ENCODE data around the gene THTPA.

DNA sequence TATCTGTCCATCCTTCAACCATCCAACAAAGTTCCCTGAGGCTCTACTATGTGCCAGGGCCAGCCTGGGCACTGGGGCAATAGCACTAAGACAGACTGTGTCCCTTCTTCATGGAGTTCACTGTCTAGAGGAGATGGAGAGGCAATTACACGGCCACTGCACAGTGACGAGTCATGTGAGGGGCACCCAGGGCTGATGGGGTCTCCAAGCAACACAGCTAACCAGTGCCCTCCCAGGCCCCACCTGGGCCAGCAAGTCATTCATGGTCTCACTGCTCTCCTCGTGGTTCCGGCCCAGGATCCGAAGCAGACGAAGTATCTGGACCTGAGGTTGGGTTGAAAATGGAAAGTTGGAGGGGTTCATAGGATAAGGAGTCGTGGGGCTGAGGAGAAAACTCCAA is 8.8 kb downstream of the THTPA start:
- TF ChIP-seq, protein P1, sequence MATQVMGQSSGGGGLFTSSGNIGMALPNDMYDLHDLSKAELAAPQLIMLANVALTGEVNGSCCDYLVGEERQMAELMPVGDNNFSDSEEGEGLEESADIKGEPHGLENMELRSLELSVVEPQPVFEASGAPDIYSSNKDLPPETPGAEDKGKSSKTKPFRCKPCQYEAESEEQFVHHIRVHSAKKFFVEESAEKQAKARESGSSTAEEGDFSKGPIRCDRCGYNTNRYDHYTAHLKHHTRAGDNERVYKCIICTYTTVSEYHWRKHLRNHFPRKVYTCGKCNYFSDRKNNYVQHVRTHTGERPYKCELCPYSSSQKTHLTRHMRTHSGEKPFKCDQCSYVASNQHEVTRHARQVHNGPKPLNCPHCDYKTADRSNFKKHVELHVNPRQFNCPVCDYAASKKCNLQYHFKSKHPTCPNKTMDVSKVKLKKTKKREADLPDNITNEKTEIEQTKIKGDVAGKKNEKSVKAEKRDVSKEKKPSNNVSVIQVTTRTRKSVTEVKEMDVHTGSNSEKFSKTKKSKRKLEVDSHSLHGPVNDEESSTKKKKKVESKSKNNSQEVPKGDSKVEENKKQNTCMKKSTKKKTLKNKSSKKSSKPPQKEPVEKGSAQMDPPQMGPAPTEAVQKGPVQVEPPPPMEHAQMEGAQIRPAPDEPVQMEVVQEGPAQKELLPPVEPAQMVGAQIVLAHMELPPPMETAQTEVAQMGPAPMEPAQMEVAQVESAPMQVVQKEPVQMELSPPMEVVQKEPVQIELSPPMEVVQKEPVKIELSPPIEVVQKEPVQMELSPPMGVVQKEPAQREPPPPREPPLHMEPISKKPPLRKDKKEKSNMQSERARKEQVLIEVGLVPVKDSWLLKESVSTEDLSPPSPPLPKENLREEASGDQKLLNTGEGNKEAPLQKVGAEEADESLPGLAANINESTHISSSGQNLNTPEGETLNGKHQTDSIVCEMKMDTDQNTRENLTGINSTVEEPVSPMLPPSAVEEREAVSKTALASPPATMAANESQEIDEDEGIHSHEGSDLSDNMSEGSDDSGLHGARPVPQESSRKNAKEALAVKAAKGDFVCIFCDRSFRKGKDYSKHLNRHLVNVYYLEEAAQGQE (IDR thresholded peaks at IDR 0.05; ENCODE audit: low read depth), result no peak
- TF ChIP-seq TAF1 (IDR thresholded peaks at IDR 0.05; ENCODE audit: low read depth), result no peak
- TF ChIP-seq YY1 (IDR thresholded peaks at IDR 0.05; ENCODE audit: low read depth), result no peak

Measured in Ishikawa (cell line).